ENCODE results near the gene CAMKK1. TPM values are rescaled to one million over a fixed set of nuclear protein-coding genes. Genes with fewer than 3 reads are reported as not detected.

The CAMKK1 gene
- polyA plus RNA-seq, 1 of the 3 experiments (the other 2 are of a cell fraction) = 6.8 TPM

GRCh38 chr17:3897731-3898130 lies 4.9 kb upstream of the CAMKK1 start (continued):
- TF ChIP-seq REST (IDR thresholded peaks at IDR 0.05; ENCODE audit: low read depth, low read length) (no peak), PBX3 (IDR thresholded peaks at IDR 0.05) (no peak), YY1 (IDR thresholded peaks at IDR 0.05; ENCODE audit: low read depth) (no peak), RXRA (IDR thresholded peaks at IDR 0.05; ENCODE audit: borderline replicate concordance, low read depth) (no peak), RCOR1 (IDR thresholded peaks at IDR 0.05; ENCODE audit: low read length) (no peak), POLR2AphosphoS5 (IDR thresholded peaks at IDR 0.05; ENCODE audit: low read depth, low read length) (no peak), TCF12 (IDR thresholded peaks at IDR 0.05) (no peak)

- Histone ChIP-seq H3K9me2 (no peaks in the 10 kb centered on the region), H3K79me2 (ENCODE audit: insufficient read depth) (no peaks in the 10 kb centered on the region), H3K27me3 (ENCODE audit: insufficient read depth) (no peaks in the 10 kb centered on the region), H3K9ac (no peak overlapping the region), H3K9me3 (no peaks in the 10 kb centered on the region), H3K36me3 (replicated peaks in 1 of 2; ENCODE audit: control insufficient read depth in 1 of 2, insufficient read depth in 2 of 2, low read length in 1 of 2) (no peaks in the 10 kb centered on the region), H2AFZ (ENCODE audit: low read depth) (no peak overlapping the region), H3K4me3 (ENCODE audit: low read depth in 2 of 2, low read length in 1 of 2) (no peak overlapping the region), H3K4me1 (ENCODE audit: control insufficient read depth in 1 of 2, insufficient read depth in 2 of 2, low read depth in 1 of 2, low read length in 1 of 2) (peaks cover 0 to 11% of the 10 kb centered on the region in 2 experiments; a peak in 1 of 4 replicates), H3K27ac (ENCODE audit: low read depth in 2 of 2, low read length in 1 of 2) (no peak overlapping the region), H3F3A (replicated peaks; ENCODE audit: insufficient read depth) (peaks cover 9% of the 10 kb centered on the region), H4K20me1 (ENCODE audit: insufficient read depth) (no peaks in the 10 kb centered on the region), H3K4me2 (no peak overlapping the region)
- no peak for TF ChIP-seq FOXM1 (IDR thresholded peaks at IDR 0.05; ENCODE audit: low read depth)
- TF ChIP-seq NRF1 (IDR thresholded peaks at IDR 0.05; ENCODE audit: low read depth, low read length) = no peak
- no peak for TF ChIP-seq EP300 (IDR thresholded peaks at IDR 0.05; ENCODE audit: borderline replicate concordance in 1 of 2, low read depth in 1 of 2, low read length in 1 of 2)
- WGBS (ENCODE audit: low lambda C conversion rate) = 84% methylated on average over 5 of the region's 6 CpGs
- POLR2A ChIA-PET = no interaction called here
- DNase-seq = no peak
- CTCF ChIA-PET = interaction anchor here (1.4 to 3.1 kb wide), 4 partner anchors 11 to 159 kb away, joined by 3 to 20 read pairs (median 6); partner anchors contain the start of gene NCBP3
These were observed 4.0 kb upstream of the CAMKK1 start for GRCh38 chr17:3896968-3897235.

GRCh38 chr17:3896108-3896967 lies 3.5 kb upstream of the CAMKK1 start:
- H4K20me1 ChIP-seq (ENCODE audit: insufficient read depth) = no peaks in the 10 kb centered on the region
- no peaks in the 10 kb centered on the region for H3K36me3 ChIP-seq (replicated peaks in 1 of 2; ENCODE audit: control insufficient read depth in 1 of 2, insufficient read depth in 2 of 2, low read length in 1 of 2)
- peaks cover 9% of the 10 kb centered on the region for H3F3A ChIP-seq (replicated peaks; ENCODE audit: insufficient read depth)
- POLR2A ChIA-PET = no interaction called here
- no peak overlapping the region for H3K9ac ChIP-seq
- no peak overlapping the region for H3K27ac ChIP-seq (ENCODE audit: low read depth in 2 of 2, low read length in 1 of 2)
- WGBS (ENCODE audit: low lambda C conversion rate) = 83% methylated on average over 11 of the region's 15 CpGs
- H3K4me2 ChIP-seq = no peak overlapping the region
- H3K79me2 ChIP-seq (ENCODE audit: insufficient read depth) = no peaks in the 10 kb centered on the region
- H2AFZ ChIP-seq (ENCODE audit: low read depth) = no peak overlapping the region
- H3K27me3 ChIP-seq (ENCODE audit: insufficient read depth) = no peaks in the 10 kb centered on the region
- no peaks in the 10 kb centered on the region for H3K9me3 ChIP-seq
- no peak overlapping the region for H3K4me3 ChIP-seq (ENCODE audit: low read depth in 2 of 2, low read length in 1 of 2)
- TF ChIP-seq FOXJ3 (CRISPR knock-in tag; IDR thresholded peaks at IDR 0.05) (no peak), SIN3A (IDR thresholded peaks at IDR 0.05; ENCODE audit: borderline replicate concordance, low read depth, low read length) (no peak)
- CTCF ChIA-PET = interaction anchor here (1.4 to 3.1 kb wide), 4 partner anchors 11 to 158 kb away, joined by 3 to 20 read pairs (median 6); partner anchors contain the start of gene NCBP3
- H3K4me1 ChIP-seq (ENCODE audit: control insufficient read depth in 1 of 2, insufficient read depth in 2 of 2, low read depth in 1 of 2, low read length in 1 of 2) = peaks cover 0 to 17% of the 10 kb centered on the region in 2 experiments; a peak in 1 of 4 replicates
- H3K9me2 ChIP-seq = no peaks in the 10 kb centered on the region
- no peak for DNase-seq
